HepG2 (cell line): ENCODE results near the gene PLXNA4. TPM values are rescaled to one million over a fixed set of nuclear protein-coding genes. Genes with fewer than 3 reads are reported as not detected.

Experiments used
- ATAC-seq: fragments of 200-7000 bp; cut with Tn5 transposase; 3 replicates; pipeline ENCODE4 v1.9.1; 2020; ENCODE audit warnings: mild to moderate bottlenecking, moderate library complexity
- BruUV-seq: library from RNA; stranded (reverse); fragments of 400-500 nt; replicated peaks from 2 replicates; lab custom pipeline; 2021; lab: Mats Ljungman, UMichigan
- CTCF ChIA-PET: fragments of 300-600 bp; formaldehyde crosslinking; extraction: SDS; loops from one replicate; lab custom pipeline; 2021; ENCODE audit warnings: low total read pairs, inconsistent platforms, low intra/inter-chr PET ratio; lab: Yijun Ruan, JAX
- POLR2A ChIA-PET: fragments of 350-600 bp; sonication (Branson Sonifier 250); formaldehyde crosslinking; loops from one replicate; lab custom pipeline; 2020; ENCODE audit warnings: antibody characterized with exemption, inconsistent platforms; lab: Yijun Ruan, JAX
- DNase-seq: peaks from one replicate; pipeline ENCODE4 v3.0.0-alpha.2; 2015; ENCODE audit warnings: low spot score
- FAIRE-seq: peaks from 3 replicates; lab custom pipeline; 2011; peaks lifted over from hg19 to GRCh38; lab: Jason Lieb, UNC
- H2AFZ ChIP-seq: one replicate; pipeline ENCODE4 v1.6.1; 2011; ENCODE audit warnings: low read length, inconsistent platforms
- H3K27ac ChIP-seq: fragments of 300-600 bp; 3 replicates; pipeline ENCODE4 v1.8.0; 2011; ENCODE audit warnings: mixed run types, mild to moderate bottlenecking, mixed read lengths, low read length, inconsistent platforms; ENCODE audit not compliant: insufficient read depth; ENCODE audit errors: extremely low read length
- H3K27me3 ChIP-seq, 2 experiments: fragments of 200-600 bp in 1 of 2; 2 replicates in 1 of 2; 3 replicates in 1 of 2; pipeline versions ENCODE4 v1.6.0 to v1.8.0; 2011; ENCODE audit warnings: low read length in 2 of 2, mild to moderate bottlenecking in 2 of 2, moderate library complexity in 2 of 2, inconsistent platforms in 1 of 2; ENCODE audit not compliant: insufficient read depth in 2 of 2, control insufficient read depth in 1 of 2
- H3K36me3 ChIP-seq, 2 experiments: fragments of 200-600 bp in 1 of 2; replicated peaks in 1 of 2; 2 replicates in 1 of 2; 3 replicates in 1 of 2; pipeline versions ENCODE4 v1.5.1 to v1.8.0; 2011; ENCODE audit warnings: low read length in 2 of 2, inconsistent platforms in 1 of 2; ENCODE audit not compliant: insufficient read depth in 2 of 2, control insufficient read depth in 1 of 2
- H3K4me1 ChIP-seq: 2 replicates; pipeline ENCODE4 v1.5.1; 2012; ENCODE audit warnings: low read length, inconsistent platforms; ENCODE audit not compliant: insufficient read depth
- H3K4me2 ChIP-seq: 2 replicates; pipeline ENCODE4 v1.6.0; 2011; ENCODE audit warnings: low read depth, low read length, inconsistent platforms
- H3K4me3 ChIP-seq, 3 experiments: fragments of 200-600 bp in 1 of 3; sonication (generic), shearing (Covaris generic) in 1 of 3; replicated peaks in 1 of 3; 2 replicates each; pipeline ENCODE4 v1.5.1; 2011 to 2016; ENCODE audit warnings: low read length in 3 of 3, inconsistent platforms in 2 of 3, low read depth in 2 of 3, mild to moderate bottlenecking in 2 of 3, control low read depth in 1 of 3, mixed read lengths in 1 of 3; ENCODE audit not compliant: insufficient read depth in 1 of 3
- H3K79me2 ChIP-seq: one replicate; pipeline ENCODE4 v1.6.1; 2011; ENCODE audit warnings: low read length, inconsistent platforms; ENCODE audit not compliant: insufficient read depth
- H3K9ac ChIP-seq: 2 replicates; pipeline ENCODE4 v1.6.0; 2011; ENCODE audit warnings: mild to moderate bottlenecking, low read depth, low read length, inconsistent platforms; ENCODE audit not compliant: insufficient read depth
- H3K9me3 ChIP-seq: 2 replicates; pipeline ENCODE4 v1.5.1; 2012; ENCODE audit warnings: mild to moderate bottlenecking, low read length
- H4K20me1 ChIP-seq: 2 replicates; pipeline ENCODE4 v1.6.0; 2011; ENCODE audit warnings: inconsistent platforms, mild to moderate bottlenecking, low read length, moderate library complexity; ENCODE audit not compliant: insufficient read depth
- ARID5B ChIP-seq: IDR thresholded peaks from 2 replicates; pipeline ENCODE4 v1.4.0; 2020; ENCODE audit warnings: mild to moderate bottlenecking, missing genetic modification reagents
- HNF4A ChIP-seq: sonication (generic); formaldehyde crosslinking; IDR thresholded peaks from 2 replicates; pipeline ENCODE4 v1.4.0; 2020; ENCODE audit warnings: missing genetic modification reagents
- HOXA3 ChIP-seq: sonication (generic); formaldehyde crosslinking; IDR thresholded peaks from 2 replicates; pipeline ENCODE4 v1.5.0; 2020; ENCODE audit warnings: missing genetic modification reagents
- JUND ChIP-seq: sonication (generic); formaldehyde crosslinking; IDR thresholded peaks from 2 replicates; pipeline ENCODE4 v1.8.0; 2022; ENCODE audit warnings: mild to moderate bottlenecking, missing genetic modification reagents
- PAF1 ChIP-seq: IDR thresholded peaks from 2 replicates; pipeline ENCODE4 v1.6.1; 2016; ENCODE audit warnings: missing genetic modification reagents, missing compliant biosample characterization
- SOX5 ChIP-seq: IDR thresholded peaks from 2 replicates; pipeline ENCODE4 v1.6.1; 2016; ENCODE audit warnings: borderline replicate concordance
- SSRP1 ChIP-seq: IDR thresholded peaks from 2 replicates; pipeline ENCODE4 v1.6.1; 2016; ENCODE audit warnings: control low read depth
- ZNF12 ChIP-seq: sonication (generic); formaldehyde crosslinking; IDR thresholded peaks from 2 replicates; pipeline ENCODE4 v1.5.0; 2020; ENCODE audit warnings: missing genetic modification reagents
- ZNF263 ChIP-seq: sonication (generic); formaldehyde crosslinking; IDR thresholded peaks from 2 replicates; pipeline ENCODE4 v1.4.0; 2020; ENCODE audit warnings: missing genetic modification reagents
- ZNF687 ChIP-seq: sonication (generic); formaldehyde crosslinking; IDR thresholded peaks from 2 replicates; pipeline ENCODE4 v1.5.1; 2020; ENCODE audit warnings: mild to moderate bottlenecking, missing genetic modification reagents, moderate library complexity
- ZSCAN9 ChIP-seq: IDR thresholded peaks from 2 replicates; pipeline ENCODE4 v1.6.1; 2016; ENCODE audit warnings: borderline replicate concordance
- WGBS: methylation state at CpG from one replicate; pipeline ENCODE4 v1.1.6; 2017; ENCODE audit warnings: low lambda C conversion rate; 5-methylcytosine and 5-hydroxymethylcytosine counted together
- in situ Hi-C: cut with HindIII; loops from 2 replicates; pipeline ENCODE4 v1.10.0; 2017; ENCODE audit warnings: low pct_unique_long_range_greater_than_20kb; ENCODE audit not compliant: extremely low pct_ligation_motif_present
- intact Hi-C: fragments of 100-400 bp; cut with micrococcal nuclease; formaldehyde crosslinking; loops from one replicate; pipeline ENCODE4 v1.10.0; 2022; ENCODE audit not compliant: unreplicated experiment
- polyA plus RNA-seq, 8 experiments: library from polyadenylated mRNA; depleted of rRNA in 3 of 8; stranded (reverse) in 7 of 8; unstranded in 1 of 8; fragments of >200 nt; fragmentation: Illumina TruSeq in 4 of 8; extraction: Trizol in 4 of 8; gene quantifications; 2 replicates each; pipeline versions ENCODE4 v1.2.1 to v1.2.3, GENCODE V29; 2011 to 2016; ENCODE audit warnings: low read depth in 4 of 8, missing spikeins in 1 of 8, mixed read lengths in 1 of 8; ENCODE audit not compliant: insufficient read depth in 1 of 8
- total RNA-seq, 5 experiments: library from RNA; depleted of rRNA; stranded (reverse); fragments of >200 nt; fragmentation: Illumina TruSeq; extraction: Trizol; gene quantifications; 2 replicates each; pipeline ENCODE4 v1.2.3, GENCODE V29; 2016; ENCODE audit warnings: low read depth in 1 of 5
- TF ChIP-seq, protein P1 (sequence below): sonication (generic); formaldehyde crosslinking; IDR thresholded peaks from 2 replicates; pipeline ENCODE4 v1.4.0; 2020; ENCODE audit warnings: missing genetic modification reagents
- TF ChIP-seq, protein P2 (sequence below): sonication (generic); formaldehyde crosslinking; IDR thresholded peaks from 2 replicates; pipeline ENCODE4 v1.4.0; 2020; ENCODE audit warnings: missing genetic modification reagents

The PLXNA4 gene
- total and polyA plus RNA-seq, 2 of the 13 experiments (the other 11 are each of a cell fraction or from before 2014, with no cell fraction given) = 0.01 to 0.04 TPM

GRCh38 chr7:132292803-132293202 is 283.5 kb downstream of the PLXNA4 start:
- ATAC-seq (peak; percentile 77), FAIRE-seq (no peak), DNase-seq (peak; percentile 50)
- Histone ChIP-seq H4K20me1 (no peaks in the 10 kb centered on the region), H3K27ac (no peak overlapping the region), H2AFZ (no peak overlapping the region), H3K36me3 (no peaks in the 10 kb centered on the region), H3K4me2 (0 out of 2 replicates have a peak overlapping the region, but pooled peaks have one; percentile 12), H3K4me1 (peaks cover 26% of the 10 kb centered on the region), H3K9ac (no peak overlapping the region), H3K79me2 (no peaks in the 10 kb centered on the region), H3K27me3 (peaks cover 0 to 14% of the 10 kb centered on the region in 2 experiments; a peak in 2 of 5 replicates), H3K9me3 (no peaks in the 10 kb centered on the region), H3K4me3 (no peak overlapping the region)
- intact Hi-C loops = no loop called here
- ChIA-PET CTCF (no interaction called here), POLR2A (interaction anchor here (1.6 kb wide), 1 partner anchor 42 kb away, joined by 3 read pairs; no protein-coding TSS in a partner anchor)
- BruUV-seq = no TSS peak
- 6% methylated on average over 4 of the region's 4 CpGs for WGBS
- in situ Hi-C loops = no loop called here
- TF ChIP-seq ZNF687 (CRISPR knock-in tag) = no peak
- TF ChIP-seq ZSCAN9 (CRISPR knock-in tag) = no peak
- peak; percentile 77; the same call in 1 of the 2 replicates for TF ChIP-seq ZNF12
- no peak for TF ChIP-seq HOXA3 (CRISPR knock-in tag)
- peak; percentile 12; the same call in 1 of the 2 replicates for TF ChIP-seq HNF4A (CRISPR knock-in tag)
- 0 out of 2 replicates have a peak, but pooled peaks have one; percentile 22 for TF ChIP-seq JUND
- no peak for TF ChIP-seq PAF1 (CRISPR knock-in tag)
- TF ChIP-seq, protein P1, sequence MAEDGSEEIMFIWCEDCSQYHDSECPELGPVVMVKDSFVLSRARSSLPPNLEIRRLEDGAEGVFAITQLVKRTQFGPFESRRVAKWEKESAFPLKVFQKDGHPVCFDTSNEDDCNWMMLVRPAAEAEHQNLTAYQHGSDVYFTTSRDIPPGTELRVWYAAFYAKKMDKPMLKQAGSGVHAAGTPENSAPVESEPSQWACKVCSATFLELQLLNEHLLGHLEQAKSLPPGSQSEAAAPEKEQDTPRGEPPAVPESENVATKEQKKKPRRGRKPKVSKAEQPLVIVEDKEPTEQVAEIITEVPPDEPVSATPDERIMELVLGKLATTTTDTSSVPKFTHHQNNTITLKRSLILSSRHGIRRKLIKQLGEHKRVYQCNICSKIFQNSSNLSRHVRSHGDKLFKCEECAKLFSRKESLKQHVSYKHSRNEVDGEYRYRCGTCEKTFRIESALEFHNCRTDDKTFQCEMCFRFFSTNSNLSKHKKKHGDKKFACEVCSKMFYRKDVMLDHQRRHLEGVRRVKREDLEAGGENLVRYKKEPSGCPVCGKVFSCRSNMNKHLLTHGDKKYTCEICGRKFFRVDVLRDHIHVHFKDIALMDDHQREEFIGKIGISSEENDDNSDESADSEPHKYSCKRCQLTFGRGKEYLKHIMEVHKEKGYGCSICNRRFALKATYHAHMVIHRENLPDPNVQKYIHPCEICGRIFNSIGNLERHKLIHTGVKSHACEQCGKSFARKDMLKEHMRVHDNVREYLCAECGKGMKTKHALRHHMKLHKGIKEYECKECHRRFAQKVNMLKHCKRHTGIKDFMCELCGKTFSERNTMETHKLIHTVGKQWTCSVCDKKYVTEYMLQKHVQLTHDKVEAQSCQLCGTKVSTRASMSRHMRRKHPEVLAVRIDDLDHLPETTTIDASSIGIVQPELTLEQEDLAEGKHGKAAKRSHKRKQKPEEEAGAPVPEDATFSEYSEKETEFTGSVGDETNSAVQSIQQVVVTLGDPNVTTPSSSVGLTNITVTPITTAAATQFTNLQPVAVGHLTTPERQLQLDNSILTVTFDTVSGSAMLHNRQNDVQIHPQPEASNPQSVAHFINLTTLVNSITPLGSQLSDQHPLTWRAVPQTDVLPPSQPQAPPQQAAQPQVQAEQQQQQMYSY (CRISPR knock-in tag) = no peak
- 0 out of 2 replicates have a peak, but pooled peaks have one; percentile 15 for TF ChIP-seq ARID5B (CRISPR knock-in tag)
- TF ChIP-seq SOX5 (CRISPR knock-in tag) = peak; percentile 19; the same call in 1 of the 2 replicates
- no peak for TF ChIP-seq SSRP1
- no peak for TF ChIP-seq ZNF263
- TF ChIP-seq, protein P2, sequence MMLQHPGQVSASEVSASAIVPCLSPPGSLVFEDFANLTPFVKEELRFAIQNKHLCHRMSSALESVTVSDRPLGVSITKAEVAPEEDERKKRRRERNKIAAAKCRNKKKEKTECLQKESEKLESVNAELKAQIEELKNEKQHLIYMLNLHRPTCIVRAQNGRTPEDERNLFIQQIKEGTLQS = 0 out of 2 replicates have a peak, but pooled peaks have one; percentile 26
